ENCODE data around the gene PDE4D. TPM values are rescaled to one million over a fixed set of nuclear protein-coding genes. Genes with fewer than 3 reads are reported as not detected.
"Not testable (repeated sequence)": the region's sequence is repeated elsewhere in the genome, so short reads cannot be mapped to it uniquely, and the experiment has no call there.

The PDE4D gene
- total RNA-seq, 2 experiments from 2014 or later: 75.5 to 80.7 TPM

GRCh38 chr5:59597690-59598546 is 295.6 kb downstream of the PDE4D start:
- H3K27me3 Mint-ChIP-seq: peaks cover 4% of the 10 kb centered on the region
- no peaks in the 10 kb centered on the region for H3K36me3 Mint-ChIP-seq (ENCODE audit: low read depth)
- no peak overlapping the region for H3K4me3 Mint-ChIP-seq
- DNase-seq: no peak
- no peak overlapping the region for H3K27ac Mint-ChIP-seq
- TF ChIP-seq, protein P1, sequence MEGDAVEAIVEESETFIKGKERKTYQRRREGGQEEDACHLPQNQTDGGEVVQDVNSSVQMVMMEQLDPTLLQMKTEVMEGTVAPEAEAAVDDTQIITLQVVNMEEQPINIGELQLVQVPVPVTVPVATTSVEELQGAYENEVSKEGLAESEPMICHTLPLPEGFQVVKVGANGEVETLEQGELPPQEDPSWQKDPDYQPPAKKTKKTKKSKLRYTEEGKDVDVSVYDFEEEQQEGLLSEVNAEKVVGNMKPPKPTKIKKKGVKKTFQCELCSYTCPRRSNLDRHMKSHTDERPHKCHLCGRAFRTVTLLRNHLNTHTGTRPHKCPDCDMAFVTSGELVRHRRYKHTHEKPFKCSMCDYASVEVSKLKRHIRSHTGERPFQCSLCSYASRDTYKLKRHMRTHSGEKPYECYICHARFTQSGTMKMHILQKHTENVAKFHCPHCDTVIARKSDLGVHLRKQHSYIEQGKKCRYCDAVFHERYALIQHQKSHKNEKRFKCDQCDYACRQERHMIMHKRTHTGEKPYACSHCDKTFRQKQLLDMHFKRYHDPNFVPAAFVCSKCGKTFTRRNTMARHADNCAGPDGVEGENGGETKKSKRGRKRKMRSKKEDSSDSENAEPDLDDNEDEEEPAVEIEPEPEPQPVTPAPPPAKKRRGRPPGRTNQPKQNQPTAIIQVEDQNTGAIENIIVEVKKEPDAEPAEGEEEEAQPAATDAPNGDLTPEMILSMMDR (IDR thresholded peaks at IDR 0.05): no peak
- H3K4me1 Mint-ChIP-seq (ENCODE audit: low read depth): no peaks in the 10 kb centered on the region
- ATAC-seq: no peak
- ChIA-PET CTCF (interaction anchor here (1.1 kb wide), 1 partner anchor 11 kb away, joined by 4 read pairs; no protein-coding TSS in a partner anchor), POLR2A (interaction anchor here (1.2 kb wide), 1 partner anchor 10 kb away, joined by 3 read pairs; no protein-coding TSS in a partner anchor)
- intact Hi-C loops (cut with micrococcal nuclease): no loop called here
- no peaks in the 10 kb centered on the region for H3K9me3 Mint-ChIP-seq

- ChIA-PET CTCF (no interaction called here), POLR2A (interaction anchor here (1.2 kb wide), 1 partner anchor 11 kb away, joined by 3 read pairs; no protein-coding TSS in a partner anchor)
- Mint-ChIP-seq H3K27me3 (peaks cover 8% of the 10 kb centered on the region), H3K4me1 (ENCODE audit: low read depth) (peaks cover 4% of the 10 kb centered on the region), H3K27ac (no peak overlapping the region), H3K9me3 (no peaks in the 10 kb centered on the region), H3K4me3 (no peak overlapping the region), H3K36me3 (ENCODE audit: low read depth) (no peaks in the 10 kb centered on the region)
- TF ChIP-seq, protein P1 (IDR thresholded peaks at IDR 0.05): no peak
- no peak for ATAC-seq
- DNase-seq: no peak
- intact Hi-C loops (cut with micrococcal nuclease): no loop called here
These were observed 296.8 kb downstream of the PDE4D start for GRCh38 chr5:59596586-59597350.

GRCh38 chr5:59594118-59594517 is 299.4 kb downstream of the PDE4D start:
- H3K36me3 Mint-ChIP-seq (ENCODE audit: low read depth); H3K4me3 Mint-ChIP-seq; ATAC-seq; H3K9me3 Mint-ChIP-seq; POLR2A ChIA-PET; H3K27ac Mint-ChIP-seq; intact Hi-C loops (cut with micrococcal nuclease); H3K27me3 Mint-ChIP-seq; DNase-seq: not testable (repeated sequence)
- CTCF ChIA-PET: interaction anchor here (1.4 kb wide), 1 partner anchor 78 kb away, joined by 3 read pairs; no protein-coding TSS in a partner anchor
- H3K4me1 Mint-ChIP-seq (ENCODE audit: low read depth): peaks cover 16% of the 10 kb centered on the region

- ChIA-PET POLR2A (no interaction called here), CTCF (interaction anchor here (1.4 kb wide), 1 partner anchor 79 kb away, joined by 3 read pairs; no protein-coding TSS in a partner anchor)
- H3K27me3 Mint-ChIP-seq: peaks cover 9% of the 10 kb centered on the region
- H3K27ac Mint-ChIP-seq: no peak overlapping the region
- no peaks in the 10 kb centered on the region for H3K36me3 Mint-ChIP-seq (ENCODE audit: low read depth)
- ATAC-seq (no peak), DNase-seq (no peak)
- H3K4me1 Mint-ChIP-seq (ENCODE audit: low read depth): peaks cover 16% of the 10 kb centered on the region
- H3K4me3 Mint-ChIP-seq: no peak overlapping the region
- intact Hi-C loops (cut with micrococcal nuclease): no loop called here
- H3K9me3 Mint-ChIP-seq: no peaks in the 10 kb centered on the region
- TF ChIP-seq, protein P1 (IDR thresholded peaks at IDR 0.05): no peak
These were observed 300.0 kb downstream of the PDE4D start for GRCh38 chr5:59593439-59594007.

GRCh38 chr5:59592101-59592500 is 301.4 kb downstream of the PDE4D start:
- Mint-ChIP-seq H3K27me3 (peaks cover 13% of the 10 kb centered on the region), H3K27ac (no peak overlapping the region), H3K36me3 (ENCODE audit: low read depth) (no peaks in the 10 kb centered on the region), H3K4me1 (ENCODE audit: low read depth) (peaks cover 16% of the 10 kb centered on the region), H3K4me3 (no peak overlapping the region), H3K9me3 (no peaks in the 10 kb centered on the region)
- intact Hi-C loops (cut with micrococcal nuclease): no loop called here
- ATAC-seq: no peak
- ChIA-PET CTCF (no interaction called here), POLR2A (no interaction called here)
- TF ChIP-seq, protein P1 (IDR thresholded peaks at IDR 0.05): no peak
- DNase-seq: no peak
